GM11168 (cell line): ENCODE measurements around the gene SUPV3L1.
"Not testable (repeated sequence)": the region's sequence is repeated elsewhere in the genome, so short reads cannot be mapped to it uniquely, and the experiment has no call there.

Experiments used
- in situ Hi-C: fragments of 300-500 bp; cut with MboI; formaldehyde crosslinking; loops from one replicate; pipeline ENCODE4 v1.12.0; 2022; ENCODE audit warnings: low sequenced_read_pairs; ENCODE audit not compliant: unreplicated experiment

Gene SUPV3L1

DNA sequence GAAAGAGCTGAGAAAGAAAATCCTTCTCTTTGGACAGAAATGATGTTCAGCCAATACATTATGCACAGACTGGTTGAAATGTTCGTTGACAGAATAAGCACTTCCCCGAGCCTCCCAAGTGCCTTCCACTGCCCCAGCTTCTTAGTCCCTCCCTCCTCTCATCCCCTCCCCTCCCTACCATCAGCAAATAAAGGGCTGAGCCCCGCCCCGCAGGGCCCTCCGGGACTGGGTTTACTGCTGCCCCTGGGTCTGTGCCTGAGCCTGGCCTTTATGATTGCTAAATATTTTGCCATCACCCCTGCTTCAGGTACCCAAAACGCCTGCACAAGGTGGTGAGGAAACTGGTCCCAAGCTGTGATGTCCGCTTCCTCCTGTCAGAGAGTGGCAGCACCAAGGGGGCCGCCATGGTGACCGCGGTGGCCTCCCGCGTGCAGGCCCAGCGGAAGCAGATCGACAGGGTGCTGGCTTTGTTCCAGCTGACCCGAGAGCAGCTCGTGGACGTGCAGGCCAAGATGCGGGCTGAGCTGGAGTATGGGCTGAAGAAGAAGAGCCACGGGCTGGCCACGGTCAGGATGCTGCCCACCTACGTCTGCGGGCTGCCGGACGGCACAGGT lies 68.2 kb downstream of the SUPV3L1 start:
- in situ Hi-C loops: loop anchor here (5.0 kb wide), 1 partner anchor 144 kb away; no protein-coding TSS in a partner anchor

DNA sequence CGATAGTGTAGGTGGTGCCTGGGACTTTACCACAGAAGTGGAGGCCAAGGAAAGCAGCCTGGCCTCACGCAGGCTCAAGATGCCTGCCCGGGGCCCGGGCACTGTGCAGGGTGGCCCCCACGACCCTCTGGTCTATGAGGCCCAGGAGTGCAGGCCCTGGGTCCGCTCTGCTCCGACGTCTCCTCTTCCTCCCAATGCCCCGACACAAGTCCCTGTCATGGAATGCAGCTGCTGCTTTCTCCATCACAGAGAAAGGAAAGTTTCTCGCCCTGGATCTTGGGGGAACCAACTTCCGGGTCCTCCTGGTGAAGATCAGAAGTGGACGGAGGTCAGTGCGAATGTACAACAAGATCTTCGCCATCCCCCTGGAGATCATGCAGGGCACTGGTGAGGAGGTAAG lies 70.0 kb downstream of the SUPV3L1 start:
- in situ Hi-C loops: no loop called here

GRCh38 chr10:69251417-69251816 lies 71.4 kb downstream of the SUPV3L1 start:
- in situ Hi-C loops: not testable (repeated sequence)

DNA sequence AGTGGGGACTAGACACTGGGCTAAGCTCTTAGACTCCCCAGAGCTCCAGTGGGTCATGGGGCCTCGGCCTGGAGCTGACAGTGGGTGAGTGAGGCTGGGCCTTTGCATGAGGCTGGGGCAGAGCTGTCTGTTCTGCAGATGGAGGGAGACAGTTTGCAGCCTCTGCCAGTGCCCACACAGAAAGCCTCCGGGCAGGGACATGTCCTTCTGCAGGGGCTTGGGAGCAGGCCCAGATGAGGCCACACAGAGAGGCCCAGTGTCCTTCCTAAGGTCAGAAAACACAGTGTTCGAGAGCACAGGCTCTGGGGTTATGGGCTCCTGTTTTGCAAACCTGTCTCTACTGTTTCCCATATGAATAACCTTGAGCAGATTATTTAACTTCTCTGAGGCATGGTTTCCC lies 73.1 kb downstream of the SUPV3L1 start:
- in situ Hi-C loops: no loop called here

DNA sequence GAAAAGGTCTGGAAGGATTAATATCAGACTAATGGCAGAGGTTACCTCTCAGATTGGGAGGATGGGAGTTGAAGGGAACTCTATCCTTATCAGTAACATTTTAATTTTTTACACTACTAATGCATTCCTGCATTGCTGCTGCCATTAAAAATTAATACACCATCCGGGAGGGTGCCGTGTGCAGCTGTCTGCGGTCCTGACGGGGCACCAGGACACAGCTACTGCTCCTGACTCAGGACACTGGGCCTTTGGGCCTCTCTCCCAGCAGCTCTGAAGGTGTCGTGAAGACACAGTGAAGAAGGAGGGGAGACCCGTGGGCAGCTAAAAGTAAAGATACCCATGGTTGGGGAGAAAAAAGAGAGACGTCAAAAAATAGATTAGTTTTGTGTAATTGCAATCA lies 74.8 kb downstream of the SUPV3L1 start:
- in situ Hi-C loops: no loop called here
